Measurements from ENCODE around the gene CCNQ.
A peak's percentile ranks its signal among the peaks of the same experiment; 100 is the strongest.
"Not testable (repeated sequence)": the region's sequence is repeated elsewhere in the genome, so short reads cannot be mapped to it uniquely, and the experiment has no call there.

Gene CCNQ

DNA sequence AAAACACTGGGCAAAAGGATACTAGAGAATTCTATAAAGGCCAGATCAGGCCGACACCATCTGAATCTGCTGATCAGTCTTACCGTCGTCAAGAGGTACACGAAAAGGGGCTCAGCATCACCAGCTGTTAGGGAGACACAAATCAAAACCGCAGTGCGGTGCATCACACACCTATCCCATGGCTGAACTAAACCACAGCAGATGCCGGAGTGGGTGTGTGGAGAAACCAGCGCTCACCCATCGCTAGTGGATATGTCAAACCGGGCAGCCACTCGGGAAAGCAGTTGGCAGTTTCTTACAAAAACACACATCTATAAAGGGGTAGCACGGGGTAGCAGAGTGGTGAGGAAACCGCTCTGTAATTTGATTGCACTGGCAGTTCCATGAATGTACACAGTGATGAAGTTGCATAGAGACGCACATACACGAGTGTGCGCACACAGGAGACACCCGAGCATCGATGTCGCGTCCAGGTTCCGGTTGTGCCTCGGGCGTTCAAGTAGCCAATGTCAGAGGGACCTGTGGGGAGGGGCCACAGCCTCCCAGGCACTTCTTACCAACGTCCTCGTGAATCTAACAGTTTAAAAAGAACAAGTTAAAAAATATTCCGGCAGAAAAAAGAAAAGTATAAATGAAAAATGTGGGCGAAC lies 23.1 kb upstream of the CCNQ start:
- no peak for DNase-seq

- no peak for DNase-seq
Observed at GRCh38 chrX:153620576-153620975, 21.6 kb upstream of the CCNQ start.

- no peak for DNase-seq
Observed at GRCh38 chrX:153614818-153615217, 15.9 kb upstream of the CCNQ start.

- DNase-seq, result no peak
Observed at GRCh38 chrX:153612413-153612812, 13.5 kb upstream of the CCNQ start.

- no peak for DNase-seq
Observed at GRCh38 chrX:153611298-153612095, 12.6 kb upstream of the CCNQ start.

- DNase-seq, result no peak
Observed at GRCh38 chrX:153610836-153611213, 11.9 kb upstream of the CCNQ start.

GRCh38 chrX:153609917-153610835 lies 11.2 kb upstream of the CCNQ start:
- DNase-seq, result no peak

DNA sequence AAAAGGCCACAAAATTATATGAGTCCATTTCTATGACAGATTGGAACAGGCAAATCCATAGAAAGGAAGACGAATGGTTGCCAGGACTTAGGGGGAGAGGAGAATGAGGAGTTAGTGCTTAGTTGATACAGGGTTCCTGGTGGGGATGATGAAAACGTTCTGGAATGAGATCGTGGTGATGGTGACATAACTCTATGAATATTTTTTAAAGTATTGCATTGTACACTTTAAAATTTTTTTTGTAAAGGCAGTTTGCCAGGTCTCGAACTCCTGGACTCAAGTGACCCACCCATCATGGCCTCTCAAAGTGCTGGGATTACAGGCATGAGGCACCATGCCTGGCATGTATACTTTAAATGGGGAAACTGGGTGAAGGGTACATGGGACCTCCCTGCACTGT lies 9.9 kb upstream of the CCNQ start:
- DNase-seq, result no peak

DNA sequence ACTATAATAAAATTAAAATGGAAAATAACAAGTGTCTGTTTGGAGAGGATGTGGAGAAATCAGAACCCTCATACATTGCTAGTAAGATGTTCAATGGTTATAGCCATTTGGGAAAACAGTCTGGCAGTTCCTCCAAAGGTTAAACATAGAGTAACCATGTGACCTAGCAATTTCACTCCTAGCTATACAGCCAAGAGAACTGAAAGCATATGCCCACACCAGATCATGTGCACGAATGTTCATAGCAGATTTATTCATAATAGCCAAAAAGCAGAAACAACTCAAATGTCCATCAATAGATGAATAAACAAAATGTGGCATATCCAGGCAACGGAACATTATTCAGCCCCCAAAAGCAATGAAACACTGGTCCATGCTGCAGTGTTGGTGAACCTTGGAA lies 9.4 kb upstream of the CCNQ start:
- no peak for DNase-seq

GRCh38 chrX:153606503-153606902 lies 7.6 kb upstream of the CCNQ start:
- no peak for DNase-seq

DNA sequence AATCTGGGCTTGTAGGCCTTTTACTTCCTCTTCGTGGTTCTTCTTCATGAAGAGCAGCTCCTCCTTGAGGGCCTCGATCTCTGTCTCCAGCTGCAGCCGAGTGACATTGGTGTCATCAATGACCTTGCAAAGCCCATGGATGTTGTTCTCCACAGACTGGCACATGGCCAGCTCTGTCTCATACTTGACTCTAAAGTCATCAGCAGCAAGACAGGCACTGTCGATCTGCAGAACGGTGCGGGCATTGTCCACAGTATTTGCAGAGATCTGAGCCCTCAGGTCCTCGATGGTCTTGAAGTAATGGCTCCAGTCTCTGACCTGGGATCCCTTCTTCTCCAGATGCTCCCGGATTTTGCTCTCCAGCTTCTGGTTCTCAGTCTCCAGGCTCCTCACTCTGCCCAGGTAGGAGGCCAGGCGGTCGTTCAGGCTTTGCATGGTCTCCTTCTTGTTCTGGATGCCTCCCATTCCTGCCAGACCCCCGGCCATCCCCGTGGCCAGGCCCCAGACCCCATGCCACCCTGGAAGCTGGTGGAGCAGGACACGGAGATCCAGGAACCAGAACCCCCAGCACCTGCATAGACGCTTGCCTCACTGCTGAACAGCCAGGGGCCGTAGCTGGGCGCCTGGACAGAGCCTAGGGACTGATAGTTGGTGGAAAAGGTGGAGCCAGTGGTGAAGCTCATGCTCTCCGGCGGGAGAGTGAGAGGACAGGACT lies 5.9 kb upstream of the CCNQ start:
- DNase-seq, result not testable (repeated sequence)

DNA sequence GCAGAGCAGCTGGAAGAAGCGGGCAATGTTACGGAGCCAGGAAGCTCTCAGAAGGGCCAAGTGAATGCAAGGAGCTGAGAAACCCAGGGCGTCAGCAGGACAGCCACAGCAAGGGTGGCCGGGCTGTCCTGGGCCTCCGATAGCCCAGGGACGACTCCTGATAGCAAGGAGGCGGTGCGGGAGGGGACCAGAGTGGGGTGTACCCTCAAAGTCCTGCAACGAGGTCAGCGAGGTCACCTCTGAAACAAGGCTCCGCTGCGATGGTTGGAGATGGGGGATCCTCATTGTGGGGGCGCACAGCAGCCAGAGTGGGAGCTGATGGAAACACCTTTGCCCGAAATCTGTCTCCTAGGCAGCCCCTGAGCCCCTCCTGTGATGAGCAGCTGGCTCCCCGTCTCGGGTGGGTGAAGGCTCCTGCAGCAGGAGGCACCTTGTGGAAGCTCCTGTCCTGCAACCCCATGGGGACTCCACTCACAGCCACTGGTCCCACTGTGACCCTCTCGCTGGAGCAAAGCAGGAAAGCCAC lies 4.3 kb upstream of the CCNQ start:
- DNase-seq, result no peak

DNA sequence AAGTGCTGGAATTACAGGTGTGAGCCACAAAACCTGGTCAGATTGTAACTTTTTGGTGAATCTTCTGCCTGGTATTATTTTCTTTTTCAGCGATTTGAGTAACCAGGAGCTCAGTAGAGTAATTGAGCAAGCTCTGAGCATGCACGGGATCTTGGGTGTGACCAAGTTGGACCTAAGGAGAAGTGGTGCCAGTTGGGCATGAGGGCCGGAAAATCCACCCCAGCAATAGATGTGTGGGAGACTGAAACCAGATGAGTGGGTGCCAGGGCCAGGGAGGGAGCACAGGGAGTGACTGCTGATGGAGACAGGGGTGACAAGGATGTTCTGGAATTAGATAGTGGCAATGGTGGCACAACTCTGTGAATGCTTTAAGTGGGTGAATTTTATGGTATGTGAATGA lies 3.7 kb upstream of the CCNQ start:
- DNase-seq, result no peak

- no peak for DNase-seq
Observed at GRCh38 chrX:153601511-153602110, 2.7 kb upstream of the CCNQ start.

- no peak for DNase-seq
Observed at GRCh38 chrX:153600921-153601320, 2.0 kb upstream of the CCNQ start.

DNA sequence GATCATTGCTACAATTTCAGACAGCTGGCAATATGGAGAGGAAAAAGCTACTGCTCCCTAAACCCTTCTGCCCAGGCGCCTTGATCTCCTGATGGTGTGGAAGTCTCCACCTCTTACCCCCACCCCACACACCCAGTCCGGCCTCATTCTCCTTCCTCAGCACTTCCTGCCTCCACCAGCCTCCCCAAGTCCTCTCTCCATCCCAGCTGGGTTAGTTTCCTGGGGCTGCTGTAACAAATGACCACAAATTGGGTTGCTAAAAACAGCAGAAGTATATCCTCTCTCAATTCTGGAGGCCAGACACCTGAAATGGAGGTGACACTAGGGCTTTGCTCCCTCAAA lies 1.1 kb upstream of the CCNQ start:
- DNase-seq, result no peak

- peak; percentile 76 for DNase-seq
Observed at GRCh38 chrX:153599192-153600031, 473 bp upstream of the CCNQ start.

DNA sequence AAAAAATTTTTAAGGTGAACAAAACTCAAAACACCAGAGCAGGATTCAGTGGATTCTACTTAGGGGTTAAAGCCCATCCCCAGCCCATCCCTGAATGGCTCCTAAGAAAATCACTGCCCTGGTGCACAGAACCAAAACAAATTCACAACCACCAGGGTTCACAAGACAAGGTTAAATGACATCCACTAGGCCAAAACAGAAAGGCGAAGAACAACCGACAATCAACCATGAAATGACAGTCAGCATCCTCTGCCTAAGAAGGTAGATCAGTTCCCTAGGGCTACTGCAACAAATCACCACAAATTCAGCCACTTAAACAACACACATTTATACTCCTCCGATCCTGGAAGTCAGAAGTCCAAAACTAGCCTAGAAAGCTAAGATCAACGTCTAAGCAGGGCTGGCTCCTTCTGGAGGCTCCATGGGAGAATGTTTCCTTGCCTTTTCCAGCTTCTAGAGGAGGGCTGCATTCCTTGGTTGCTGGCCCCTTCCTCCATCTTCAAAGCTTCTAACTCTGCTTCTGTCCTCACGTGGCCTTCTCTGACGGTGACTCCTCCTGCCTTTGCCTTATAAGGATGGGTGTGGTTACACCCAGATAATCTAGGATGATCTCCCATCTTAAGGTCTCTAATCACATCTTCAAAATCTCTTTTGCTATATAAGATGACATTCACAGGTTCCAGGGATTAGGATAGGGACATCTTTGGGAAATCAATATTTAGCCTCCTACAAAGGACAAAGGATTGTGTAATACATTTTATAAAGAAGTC lies 1.8 kb downstream of the CCNQ start:
- DNase-seq, result no peak

DNA sequence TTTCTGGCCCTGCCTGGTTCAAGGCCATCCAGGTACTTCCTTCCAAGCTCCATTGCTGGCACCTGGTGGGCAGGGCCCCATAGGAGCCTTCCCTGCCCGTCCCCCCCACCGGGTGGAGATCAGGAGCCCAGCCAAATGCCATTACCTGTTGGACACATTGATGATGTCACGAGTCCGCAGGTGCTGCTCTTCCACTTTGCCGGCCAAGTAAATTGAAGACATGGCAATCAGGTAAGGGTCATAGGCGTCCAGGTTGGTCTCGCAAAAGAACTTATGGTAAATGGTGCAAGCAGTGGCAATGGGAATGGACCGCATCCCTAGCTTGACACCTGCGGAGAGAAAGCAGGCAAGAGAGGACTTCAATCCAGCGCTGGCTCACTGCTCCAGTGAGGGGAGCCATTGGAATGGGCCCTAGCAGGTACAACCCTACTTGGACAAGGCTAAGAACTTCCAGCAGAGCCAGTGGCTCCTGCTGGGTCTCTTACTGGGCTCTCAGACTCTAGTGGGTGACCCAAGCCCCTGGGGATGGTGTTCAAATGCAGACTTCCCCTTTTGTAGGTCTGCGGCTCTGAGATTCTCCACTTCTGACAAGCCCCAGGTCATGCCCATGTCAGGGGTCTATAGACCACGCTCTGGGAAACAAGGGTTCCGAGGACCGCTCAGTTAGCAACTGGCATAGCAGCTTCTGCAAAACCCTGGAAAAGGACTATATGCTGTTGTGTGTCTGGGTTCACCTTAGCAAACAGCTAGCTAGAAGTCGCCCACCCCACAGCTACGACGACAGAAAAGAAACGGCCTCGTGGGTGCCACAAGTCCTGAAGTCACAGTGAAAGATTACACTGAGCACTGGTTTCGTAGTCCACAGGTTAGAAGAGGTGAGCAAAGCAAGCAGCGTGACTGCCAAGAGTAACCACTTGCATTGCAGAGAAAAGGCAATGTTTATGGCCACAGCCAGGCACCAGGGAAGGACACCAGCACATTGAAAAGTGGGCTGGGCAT lies 2.8 kb downstream of the CCNQ start:
- no peak for DNase-seq

All from T1000 (cell line).